Activated CD8-positive, alpha-beta T cell treated with anti-CD3 and anti-CD28 coated beads, Interleukin-2, amount 10 ng/mL, durations not matched to agents 7 days and 5 days (primary cell): ENCODE data around the gene CAPN15. TPM values are rescaled to one million over a fixed set of nuclear protein-coding genes. Genes with fewer than 3 reads are reported as not detected.

Experiments used
- ATAC-seq: fragments of 150-1000 bp; cut with Tn5 transposase; one replicate; pipeline ENCODE4 v1.10.0; 2021; ENCODE audit warnings: moderate library complexity
- CTCF ChIA-PET: fragments of 350-600 bp; sonication (Branson Sonifier 250); formaldehyde crosslinking; loops from one replicate; lab custom pipeline; 2021; ENCODE audit warnings: antibody characterized with exemption; lab: Charles Lee
- POLR2A ChIA-PET: fragments of 350-600 bp; sonication (Branson Sonifier 250); formaldehyde crosslinking; loops from one replicate; lab custom pipeline; 2021; ENCODE audit warnings: antibody characterized with exemption; lab: Charles Lee
- DNase-seq: peaks from one replicate; pipeline ENCODE4 v3.0.0-alpha.2; 2020
- H3K27ac Mint-ChIP-seq: one replicate; pipeline ENCODE4 v1.8.0; 2021; ENCODE audit warnings: mild to moderate bottlenecking, mixed read lengths
- H3K27me3 Mint-ChIP-seq: one replicate; pipeline ENCODE4 v1.8.0; 2021; ENCODE audit warnings: low read depth, mixed read lengths
- H3K36me3 Mint-ChIP-seq: one replicate; pipeline ENCODE4 v1.8.0; 2021; ENCODE audit warnings: low read depth, mixed read lengths
- H3K4me1 Mint-ChIP-seq: one replicate; pipeline ENCODE4 v1.8.0; 2021; ENCODE audit warnings: low read depth, mixed read lengths
- H3K4me3 Mint-ChIP-seq: one replicate; pipeline ENCODE4 v1.8.0; 2021; ENCODE audit warnings: mild to moderate bottlenecking, mixed read lengths
- H3K9me3 Mint-ChIP-seq: one replicate; pipeline ENCODE4 v1.8.0; 2022; ENCODE audit warnings: mixed read lengths; ENCODE audit not compliant: insufficient read depth
- total RNA-seq, 2 experiments: library from RNA; stranded (reverse); gene quantifications; one replicate each; pipeline ENCODE4 v1.2.3, GENCODE V29; 2021

CAPN15 gene
- total RNA-seq, 2 experiments from 2014 or later = 85.3 to 93.0 TPM

DNA sequence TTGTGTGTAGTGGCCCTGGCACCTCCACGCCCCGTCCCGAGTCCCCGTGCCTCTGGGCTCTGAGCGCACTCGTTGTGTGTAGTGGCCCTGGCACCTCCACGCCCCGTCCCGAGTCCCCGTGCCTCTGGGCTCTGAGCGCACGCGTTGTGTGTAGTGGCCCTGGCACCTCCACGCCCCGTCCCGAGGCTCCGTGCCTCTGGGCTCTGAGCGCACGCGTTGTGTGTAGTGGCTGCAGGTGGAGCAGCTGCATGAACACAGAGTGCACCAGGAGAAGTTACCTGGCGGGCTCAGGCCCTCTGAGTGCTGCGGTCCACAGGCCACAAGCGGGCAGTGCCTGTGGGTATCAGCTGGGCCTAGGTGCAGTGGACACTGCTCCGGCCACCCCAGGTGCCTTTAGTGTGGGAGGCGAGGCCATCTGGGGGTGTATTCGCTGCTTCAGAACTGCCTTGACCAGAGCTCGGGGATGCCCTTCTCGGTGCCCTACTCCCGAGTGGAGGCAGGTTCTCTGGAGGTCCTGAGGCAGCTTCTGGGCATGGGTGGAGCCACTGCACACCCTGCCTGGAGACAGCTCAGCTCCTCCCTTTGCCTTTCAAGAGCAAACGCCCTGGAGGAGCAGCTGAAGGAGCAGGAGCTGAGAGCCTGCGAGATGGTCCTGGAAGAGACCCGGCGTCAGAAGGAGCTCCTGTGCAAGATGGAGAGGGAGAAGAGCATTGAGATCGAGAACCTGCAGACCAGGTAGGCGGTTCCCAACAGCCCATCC is 17.3 kb upstream of the CAPN15 start:
- ATAC-seq (no peak), DNase-seq (no peak)
- no peaks in the 10 kb centered on the region for H3K9me3 Mint-ChIP-seq
- no peaks in the 10 kb centered on the region for H3K27me3 Mint-ChIP-seq
- no peak overlapping the region for H3K4me3 Mint-ChIP-seq
- no peak overlapping the region for H3K27ac Mint-ChIP-seq
- H3K4me1 Mint-ChIP-seq = peaks cover 7% of the 10 kb centered on the region
- ChIA-PET CTCF (no interaction called here), POLR2A (interaction anchor here (0.6 kb wide), 1 partner anchor 10 kb away, joined by 3 read pairs; no protein-coding TSS in a partner anchor)
- no peaks in the 10 kb centered on the region for H3K36me3 Mint-ChIP-seq

GRCh38 chr16:512802-513201 is 14.7 kb upstream of the CAPN15 start:
- no peaks in the 10 kb centered on the region for H3K27me3 Mint-ChIP-seq
- DNase-seq = no peak
- no peaks in the 10 kb centered on the region for H3K36me3 Mint-ChIP-seq
- H3K9me3 Mint-ChIP-seq = no peaks in the 10 kb centered on the region
- H3K4me1 Mint-ChIP-seq = peaks cover 7% of the 10 kb centered on the region
- CTCF ChIA-PET = no interaction called here
- H3K4me3 Mint-ChIP-seq = no peak overlapping the region
- POLR2A ChIA-PET = interaction anchor here (0.6 kb wide), 2 partner anchors 17 to 23 kb away, joined by 3 read pairs; no protein-coding TSS in a partner anchor
- ATAC-seq = no peak
- H3K27ac Mint-ChIP-seq = no peak overlapping the region

GRCh38 chr16:513950-514349 is 13.6 kb upstream of the CAPN15 start:
- Mint-ChIP-seq H3K9me3 (no peaks in the 10 kb centered on the region), H3K4me1 (peaks cover 7% of the 10 kb centered on the region), H3K4me3 (no peak overlapping the region), H3K27me3 (no peaks in the 10 kb centered on the region), H3K36me3 (no peaks in the 10 kb centered on the region), H3K27ac (no peak overlapping the region)
- ChIA-PET CTCF (no interaction called here), POLR2A (no interaction called here)
- ATAC-seq (no peak), DNase-seq (no peak)

DNA sequence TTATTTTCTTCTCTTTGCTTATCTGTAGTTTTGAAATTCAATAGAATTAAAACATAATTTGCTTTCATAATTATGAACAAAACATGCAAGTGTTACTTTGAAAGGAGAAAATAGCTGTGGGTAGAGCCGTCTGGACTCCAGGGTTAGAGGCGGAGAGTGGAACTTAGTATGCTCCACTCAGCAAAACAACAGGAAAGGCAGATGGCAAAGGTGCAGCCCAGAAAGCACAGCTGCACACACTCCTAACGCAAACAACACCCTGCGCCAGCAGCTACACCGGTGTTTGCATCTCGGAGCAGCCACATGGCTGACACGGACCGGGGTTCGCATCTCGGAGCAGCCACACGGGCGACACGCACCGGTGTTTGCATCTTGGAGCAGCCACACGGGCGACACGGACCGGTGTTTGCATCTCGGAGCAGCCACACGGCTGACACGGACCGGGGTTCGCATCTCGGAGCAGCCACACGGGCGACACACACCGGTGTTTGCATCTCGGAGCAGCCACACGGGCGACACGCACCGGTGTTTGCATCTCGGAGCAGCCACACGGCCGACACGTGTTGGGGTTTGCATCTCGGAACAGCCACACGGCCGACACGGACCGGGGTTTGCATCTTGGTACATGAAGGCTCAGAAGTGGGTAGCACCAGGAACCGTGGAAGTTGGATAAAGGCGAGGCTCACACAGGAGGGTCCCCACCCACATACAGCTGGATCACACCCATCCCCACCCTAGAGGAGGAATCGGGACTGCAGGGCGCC is 12.2 kb upstream of the CAPN15 start:
- POLR2A ChIA-PET = interaction anchor here (0.8 kb wide), 1 partner anchor 12 kb away, joined by 3 read pairs; the partner anchor contains the start of gene CAPN15
- no peaks in the 10 kb centered on the region for H3K9me3 Mint-ChIP-seq
- DNase-seq (no peak), ATAC-seq (no peak)
- CTCF ChIA-PET = no interaction called here
- H3K4me3 Mint-ChIP-seq = no peak overlapping the region
- no peaks in the 10 kb centered on the region for H3K36me3 Mint-ChIP-seq
- no peaks in the 10 kb centered on the region for H3K4me1 Mint-ChIP-seq
- no peak overlapping the region for H3K27ac Mint-ChIP-seq
- no peaks in the 10 kb centered on the region for H3K27me3 Mint-ChIP-seq

DNA sequence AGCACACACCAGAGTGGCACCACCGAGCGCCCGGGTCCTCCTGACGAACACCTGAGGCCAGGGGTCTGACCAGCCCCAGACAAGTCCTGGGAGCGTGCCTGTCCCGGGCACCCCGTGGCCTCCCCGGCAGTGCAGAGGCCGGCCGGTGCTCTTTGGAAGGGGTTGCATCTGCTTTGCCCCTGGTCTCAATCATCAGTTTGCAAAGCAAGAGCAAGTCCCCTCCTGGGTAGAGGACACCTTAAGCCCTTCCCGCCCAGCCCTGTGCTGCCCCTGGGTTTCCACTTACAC is 11.6 kb upstream of the CAPN15 start:
- H3K9me3 Mint-ChIP-seq = no peaks in the 10 kb centered on the region
- POLR2A ChIA-PET = no interaction called here
- DNase-seq = no peak
- H3K36me3 Mint-ChIP-seq = no peaks in the 10 kb centered on the region
- H3K27me3 Mint-ChIP-seq = no peaks in the 10 kb centered on the region
- H3K4me1 Mint-ChIP-seq = no peaks in the 10 kb centered on the region
- no peak overlapping the region for H3K27ac Mint-ChIP-seq
- no peak for ATAC-seq
- CTCF ChIA-PET = no interaction called here
- H3K4me3 Mint-ChIP-seq = no peak overlapping the region

- H3K27me3 Mint-ChIP-seq = no peaks in the 10 kb centered on the region
- H3K36me3 Mint-ChIP-seq = no peaks in the 10 kb centered on the region
- DNase-seq (no peak), ATAC-seq (no peak)
- no peaks in the 10 kb centered on the region for H3K4me1 Mint-ChIP-seq
- no peaks in the 10 kb centered on the region for H3K9me3 Mint-ChIP-seq
- H3K4me3 Mint-ChIP-seq = no peak overlapping the region
- H3K27ac Mint-ChIP-seq = no peak overlapping the region
- ChIA-PET CTCF (interaction anchor here (1.3 kb wide), 1 partner anchor 22 kb away, joined by 4 read pairs; no protein-coding TSS in a partner anchor), POLR2A (no interaction called here)
These were observed 11.2 kb upstream of the CAPN15 start for GRCh38 chr16:516301-516700.

GRCh38 chr16:518858-519257 is 8.7 kb upstream of the CAPN15 start:
- Mint-ChIP-seq H3K4me1 (no peaks in the 10 kb centered on the region), H3K36me3 (no peaks in the 10 kb centered on the region), H3K27ac (no peak overlapping the region), H3K9me3 (no peaks in the 10 kb centered on the region), H3K4me3 (no peak overlapping the region), H3K27me3 (no peaks in the 10 kb centered on the region)
- no peak for DNase-seq
- ATAC-seq = no peak
- POLR2A ChIA-PET = interaction anchor here (1.1 kb wide), 1 partner anchor 9 kb away, joined by 3 read pairs; the partner anchor contains the start of gene CAPN15
- CTCF ChIA-PET = interaction anchor here (1.6 kb wide), 1 partner anchor 9 kb away, joined by 4 read pairs; the partner anchor contains the start of gene CAPN15

DNA sequence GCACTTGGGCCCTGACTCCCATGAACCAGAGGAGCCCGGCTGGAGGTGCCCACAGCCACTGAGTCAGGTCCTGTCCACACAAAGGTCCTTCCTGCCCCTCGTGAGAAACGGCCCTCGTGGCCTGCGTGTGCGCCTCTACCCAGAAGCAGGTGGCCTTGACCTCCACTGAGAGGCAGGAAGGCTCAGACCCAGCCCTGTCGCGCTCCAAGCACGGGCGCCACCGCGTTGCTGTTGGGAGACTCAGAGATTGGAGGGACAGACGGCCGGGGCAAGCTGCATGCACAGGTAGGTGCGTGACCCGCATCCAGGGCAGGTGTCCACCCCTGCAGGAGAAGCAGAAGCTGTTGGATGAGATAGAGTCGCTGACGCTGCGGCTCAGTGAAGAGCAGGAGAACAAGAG is 8.1 kb upstream of the CAPN15 start:
- no peak overlapping the region for H3K4me3 Mint-ChIP-seq
- no peak overlapping the region for H3K27ac Mint-ChIP-seq
- no peaks in the 10 kb centered on the region for H3K27me3 Mint-ChIP-seq
- no peaks in the 10 kb centered on the region for H3K9me3 Mint-ChIP-seq
- CTCF ChIA-PET = interaction anchor here (1.6 kb wide), 1 partner anchor 8 kb away, joined by 4 read pairs; the partner anchor contains the start of gene CAPN15
- DNase-seq (no peak), ATAC-seq (no peak)
- peaks cover 2% of the 10 kb centered on the region for H3K4me1 Mint-ChIP-seq
- H3K36me3 Mint-ChIP-seq = no peaks in the 10 kb centered on the region
- POLR2A ChIA-PET = interaction anchor here (1.1 kb wide), 1 partner anchor 8 kb away, joined by 3 read pairs; the partner anchor contains the start of gene CAPN15

GRCh38 chr16:519841-520687 is 7.4 kb upstream of the CAPN15 start:
- H3K4me1 Mint-ChIP-seq = peaks cover 2% of the 10 kb centered on the region
- no peaks in the 10 kb centered on the region for H3K36me3 Mint-ChIP-seq
- no peak overlapping the region for H3K27ac Mint-ChIP-seq
- ATAC-seq (no peak), DNase-seq (no peak)
- H3K4me3 Mint-ChIP-seq = no peak overlapping the region
- ChIA-PET POLR2A (interaction anchor here (0.5 to 1.1 kb wide), 2 partner anchors 7 to 10 kb away, joined by 3 read pairs; partner anchors contain the start of gene CAPN15), CTCF (interaction anchor here (1.6 kb wide), 1 partner anchor 7 kb away, joined by 4 read pairs; the partner anchor contains the start of gene CAPN15)
- no peaks in the 10 kb centered on the region for H3K9me3 Mint-ChIP-seq
- no peaks in the 10 kb centered on the region for H3K27me3 Mint-ChIP-seq

GRCh38 chr16:520847-521246 is 6.7 kb upstream of the CAPN15 start:
- no peak overlapping the region for H3K27ac Mint-ChIP-seq

More at GRCh38 chr16:520847-521246, 6.7 kb upstream of the CAPN15 start:
- H3K4me1 Mint-ChIP-seq = peaks cover 8% of the 10 kb centered on the region
- peaks cover 3% of the 10 kb centered on the region for H3K36me3 Mint-ChIP-seq
- POLR2A ChIA-PET = interaction anchor here (0.6 kb wide), 1 partner anchor 112 kb away, joined by 3 read pairs; no protein-coding TSS in a partner anchor
- no peak overlapping the region for H3K4me3 Mint-ChIP-seq
- CTCF ChIA-PET = no interaction called here
- H3K27me3 Mint-ChIP-seq = no peaks in the 10 kb centered on the region
- no peaks in the 10 kb centered on the region for H3K9me3 Mint-ChIP-seq
- DNase-seq (no peak), ATAC-seq (no peak)
